Caki2 (cell line): ENCODE measurements around the gene VAMP3. TPM values are rescaled to one million over a fixed set of nuclear protein-coding genes. Genes with fewer than 3 reads are reported as not detected.

Source experiments
- DNase-seq: peaks from one replicate; pipeline ENCODE4 v3.0.0-alpha.2; 2015; ENCODE audit warnings: low read depth
- in situ Hi-C: cut with HindIII; loops from 2 replicates; pipeline ENCODE4 v1.10.0; 2016; ENCODE audit warnings: low sequenced_read_pairs, low pct_unique_long_range_greater_than_20kb, mixed read lengths
- total RNA-seq: library from RNA; depleted of rRNA; stranded (reverse); fragments of >200 nt; shearing (Covaris generic); gene quantifications from 2 replicates; pipeline ENCODE4 v1.2.3, GENCODE V29; 2014; ENCODE audit warnings: low replicate concordance; rRNA removed

The VAMP3 gene
- total RNA-seq, result 65.9 and 79.0 TPM in 2 replicates

- peak; percentile 56 for DNase-seq
- in situ Hi-C loops, result no loop called here
These were observed at the start of gene VAMP3 for GRCh38 chr1:7770997-7771822. VAMP3 (plus strand) TSS chr1:7771296; CDS start chr1:7771384, 88 bp downstream.

- in situ Hi-C loops, result no loop called here
- DNase-seq, result no peak
These were observed 49.0 kb upstream of the VAMP3 start for GRCh38 chr1:7721940-7722669.

- DNase-seq, result no peak
- in situ Hi-C loops, result no loop called here
These were observed 48.5 kb upstream of the VAMP3 start for GRCh38 chr1:7722670-7723012.

GRCh38 chr1:7726623-7727022 lies 44.5 kb upstream of the VAMP3 start:
- DNase-seq, result no peak
- in situ Hi-C loops, result no loop called here

GRCh38 chr1:7727809-7728471 lies 43.2 kb upstream of the VAMP3 start:
- DNase-seq, result no peak
- in situ Hi-C loops, result no loop called here

- in situ Hi-C loops, result no loop called here
- no peak for DNase-seq
These were observed 41.3 kb upstream of the VAMP3 start for GRCh38 chr1:7729761-7730160.

GRCh38 chr1:7732331-7732730 lies 38.8 kb upstream of the VAMP3 start:
- in situ Hi-C loops, result no loop called here
- DNase-seq, result no peak

- in situ Hi-C loops, result no loop called here
These were observed 37.8 kb upstream of the VAMP3 start for GRCh38 chr1:7733276-7733675.

GRCh38 chr1:7738044-7738443 lies 33.1 kb upstream of the VAMP3 start:
- no peak for DNase-seq
- in situ Hi-C loops, result no loop called here

More at GRCh38 chr1:7733276-7733675, 37.8 kb upstream of the VAMP3 start:
- DNase-seq, result no peak

GRCh38 chr1:7743346-7743745 lies 27.8 kb upstream of the VAMP3 start:
- in situ Hi-C loops, result no loop called here
- DNase-seq, result no peak

GRCh38 chr1:7744882-7745281 lies 26.2 kb upstream of the VAMP3 start:
- DNase-seq, result no peak
- in situ Hi-C loops, result no loop called here

- in situ Hi-C loops, result no loop called here
- peak; percentile 40 for DNase-seq
These were observed 25.3 kb upstream of the VAMP3 start for GRCh38 chr1:7745783-7746182.

GRCh38 chr1:7747605-7748004 lies 23.5 kb upstream of the VAMP3 start:
- in situ Hi-C loops, result no loop called here
- no peak for DNase-seq

- in situ Hi-C loops, result no loop called here
- no peak for DNase-seq
These were observed 22.0 kb upstream of the VAMP3 start for GRCh38 chr1:7749126-7749525.

GRCh38 chr1:7751174-7751573 lies 19.9 kb upstream of the VAMP3 start:
- in situ Hi-C loops, result no loop called here
- DNase-seq, result no peak

GRCh38 chr1:7752512-7753417 lies 18.3 kb upstream of the VAMP3 start:
- DNase-seq, result peak; percentile 45
- in situ Hi-C loops, result no loop called here

GRCh38 chr1:7753641-7754040 lies 17.5 kb upstream of the VAMP3 start:
- in situ Hi-C loops, result no loop called here

GRCh38 chr1:7754234-7754633 lies 16.9 kb upstream of the VAMP3 start:
- DNase-seq, result no peak
- in situ Hi-C loops, result no loop called here

More at GRCh38 chr1:7753641-7754040, 17.5 kb upstream of the VAMP3 start:
- no peak for DNase-seq
